Measurements from ENCODE around the gene KIF5C. TPM values are rescaled to one million over a fixed set of nuclear protein-coding genes. Genes with fewer than 3 reads are reported as not detected.

KIF5C gene
- total RNA-seq, 1 donor from 2014 or later = 0.47 TPM

- no peak overlapping the region for H3K27ac ChIP-seq (replicated peaks)
- no peak for DNase-seq
- H3K36me3 ChIP-seq = no peaks in the 10 kb centered on the region
- no peaks in the 10 kb centered on the region for H3K4me1 ChIP-seq
- no peaks in the 10 kb centered on the region for H3K9me3 ChIP-seq (replicated peaks)
- TF ChIP-seq CTCF (IDR thresholded peaks at IDR 0.05; ENCODE audit: borderline replicate concordance) = no peak
- no peaks in the 10 kb centered on the region for H3K27me3 ChIP-seq (ENCODE audit: low read depth)
- intact Hi-C loops (cut with micrococcal nuclease) = no loop called here
- no peak overlapping the region for H3K4me3 ChIP-seq
Measured at GRCh38 chr2:148969659-148970061, 94.6 kb downstream of the KIF5C start.

GRCh38 chr2:148970385-148970784 lies 95.4 kb downstream of the KIF5C start:
- H3K9me3 ChIP-seq (replicated peaks) = no peaks in the 10 kb centered on the region
- intact Hi-C loops (cut with micrococcal nuclease) = no loop called here
- no peak for TF ChIP-seq CTCF (IDR thresholded peaks at IDR 0.05; ENCODE audit: borderline replicate concordance)
- H3K27ac ChIP-seq (replicated peaks) = no peak overlapping the region
- H3K4me3 ChIP-seq = no peak overlapping the region
- no peak for DNase-seq
- H3K27me3 ChIP-seq (ENCODE audit: low read depth) = no peaks in the 10 kb centered on the region
- no peaks in the 10 kb centered on the region for H3K4me1 ChIP-seq
- H3K36me3 ChIP-seq = no peaks in the 10 kb centered on the region

GRCh38 chr2:148971547-148971946 lies 96.5 kb downstream of the KIF5C start:
- intact Hi-C loops (cut with micrococcal nuclease) = no loop called here
- Histone ChIP-seq H3K4me3 (no peak overlapping the region), H3K27ac (replicated peaks) (no peak overlapping the region), H3K4me1 (no peaks in the 10 kb centered on the region), H3K9me3 (replicated peaks) (no peaks in the 10 kb centered on the region), H3K36me3 (no peaks in the 10 kb centered on the region), H3K27me3 (ENCODE audit: low read depth) (peaks cover 2% of the 10 kb centered on the region)
- DNase-seq = no peak
- TF ChIP-seq CTCF (IDR thresholded peaks at IDR 0.05; ENCODE audit: borderline replicate concordance) = no peak

GRCh38 chr2:148974095-148974494 lies 99.1 kb downstream of the KIF5C start:
- Histone ChIP-seq H3K4me3 (no peak overlapping the region), H3K36me3 (no peaks in the 10 kb centered on the region), H3K4me1 (no peaks in the 10 kb centered on the region), H3K27me3 (ENCODE audit: low read depth) (peaks cover 12% of the 10 kb centered on the region), H3K9me3 (replicated peaks) (no peaks in the 10 kb centered on the region), H3K27ac (replicated peaks) (no peak overlapping the region)
- intact Hi-C loops (cut with micrococcal nuclease) = no loop called here
- DNase-seq = no peak
- no peak for TF ChIP-seq CTCF (IDR thresholded peaks at IDR 0.05; ENCODE audit: borderline replicate concordance)

- TF ChIP-seq CTCF (IDR thresholded peaks at IDR 0.05; ENCODE audit: borderline replicate concordance) = no peak
- Histone ChIP-seq H3K4me1 (no peaks in the 10 kb centered on the region), H3K27me3 (ENCODE audit: low read depth) (peaks cover 20% of the 10 kb centered on the region), H3K9me3 (replicated peaks) (no peaks in the 10 kb centered on the region), H3K4me3 (no peak overlapping the region), H3K36me3 (no peaks in the 10 kb centered on the region), H3K27ac (replicated peaks) (peak overlapping the region; percentile 45)
- no peak for DNase-seq
- intact Hi-C loops (cut with micrococcal nuclease) = no loop called here
Measured at GRCh38 chr2:148978026-148978685, 103.1 kb downstream of the KIF5C start.

Measured in left ventricle myocardium inferior (tissue), 1 donor.